Lung (tissue), 12 donors: ENCODE data around the gene PPARGC1A. TPM values are rescaled to one million over a fixed set of nuclear protein-coding genes. Genes with fewer than 3 reads are reported as not detected.

Source experiments
- ATAC-seq: fragments of 200-7000 bp; cut with Tn5 transposase; one replicate; pipeline ENCODE4 v1.9.1; 2020; ENCODE audit warnings: moderate number of reproducible peaks; ENCODE audit not compliant: insufficient read depth, low FRiP score
- DNase-seq, 3 donors: peaks; one replicate each; pipeline ENCODE4 v3.0.0-alpha.2; 2013 to 2017
- H3K27ac ChIP-seq, 2 donors: one replicate each; pipeline ENCODE4 v1.5.1; 2013; ENCODE audit warnings: mild to moderate bottlenecking in 2 of 2, moderate library complexity in 2 of 2, control low read depth in 1 of 2, inconsistent platforms in 1 of 2, low read depth in 1 of 2, low read length in 1 of 2
- H3K27me3 ChIP-seq, 3 donors: one replicate each; pipeline ENCODE4 v1.5.1; 2013; ENCODE audit warnings: low read length in 2 of 3; ENCODE audit not compliant: control insufficient read depth in 3 of 3, insufficient read depth in 3 of 3
- H3K36me3 ChIP-seq, 4 donors: one replicate each; pipeline ENCODE4 v1.5.1; 2013; ENCODE audit warnings: low read length in 4 of 4, mild to moderate bottlenecking in 1 of 4, moderate library complexity in 1 of 4; ENCODE audit not compliant: control insufficient read depth in 4 of 4, insufficient read depth in 4 of 4
- H3K4me1 ChIP-seq, 5 donors: one replicate each; pipeline ENCODE4 v1.5.1; 2013; ENCODE audit warnings: low read length in 5 of 5, mild to moderate bottlenecking in 2 of 5, moderate library complexity in 1 of 5; ENCODE audit not compliant: control insufficient read depth in 5 of 5, insufficient read depth in 5 of 5
- H3K4me3 ChIP-seq: one replicate; pipeline ENCODE4 v1.5.1; 2013; ENCODE audit warnings: mild to moderate bottlenecking, control low read depth, moderate library complexity
- H3K9ac ChIP-seq, 2 donors: one replicate each; pipeline ENCODE4 v1.5.1; 2013; ENCODE audit warnings: low read length in 2 of 2, control low read depth in 1 of 2; ENCODE audit not compliant: insufficient read depth in 1 of 2
- H3K9me3 ChIP-seq, 4 donors: one replicate each; pipeline ENCODE4 v1.5.1; 2013; ENCODE audit warnings: low read length in 3 of 4, mild to moderate bottlenecking in 1 of 4, moderate library complexity in 1 of 4; ENCODE audit not compliant: control insufficient read depth in 4 of 4, insufficient read depth in 3 of 4
- CTCF ChIP-seq: IDR thresholded peaks from 2 replicates; pipeline ENCODE4 v1.5.1; 2012; ENCODE audit warnings: mild to moderate bottlenecking; ENCODE audit errors: control extremely low read depth, extremely low read depth
- WGBS, 2 donors: extraction: QIAGEN DNeasy Blood & Tissue Kit; methylation state at CpG; one replicate each; pipeline ENCODE4 v1.1.7; 2013; 5-methylcytosine and 5-hydroxymethylcytosine counted together
- polyA plus RNA-seq, 2 donors: library from polyadenylated mRNA; stranded (reverse); fragments of 200-250 nt; gene quantifications; one replicate each; pipeline ENCODE4 v1.2.1, GENCODE V29; 2013
- total RNA-seq, 2 donors: library from RNA; depleted of rRNA in 1 of 2; stranded (reverse); fragments of >200 nt in 1 of 2; gene quantifications; one replicate each; pipeline ENCODE4 v1.2.1, GENCODE V29; 2014 to 2021
- donor health status: control.
- donor health status: control.
- donor health status: Bipolar disorder and iron deficiency.
- donor health status: healthy.
- donor health status: DM: yes; HTN: yes; CAD: no.

Gene PPARGC1A
- total and polyA plus RNA-seq, 4 donors: 1.1 to 17.9 (median 5.1) TPM

GRCh38 chr4:23773884-23774636 lies 115.8 kb downstream of the PPARGC1A start:
- Histone ChIP-seq H3K9me3 (no peaks in the 10 kb centered on the region), H3K27ac (no peak overlapping the region), H3K4me1 (peaks cover 0 to 4% (median 0%) of the 10 kb centered on the region in 5 donors), H3K36me3 (no peaks in the 10 kb centered on the region), H3K27me3 (no peaks in the 10 kb centered on the region), H3K4me3 (no peak overlapping the region), H3K9ac (no peak overlapping the region)
- no peak for DNase-seq
- no peak for TF ChIP-seq CTCF
- no peak for ATAC-seq
- WGBS, 2 donors: 64 to 79% methylated on average over 2 of the region's 2 CpGs

- 30 to 57% methylated on average over 1 of the region's 1 CpG for WGBS, 2 donors
- TF ChIP-seq CTCF: no peak
- Histone ChIP-seq H3K36me3 (no peaks in the 10 kb centered on the region), H3K4me1 (peaks cover 0 to 7% (median 0%) of the 10 kb centered on the region in 5 donors), H3K27me3 (no peaks in the 10 kb centered on the region), H3K27ac (no peak overlapping the region), H3K4me3 (no peak overlapping the region), H3K9me3 (no peaks in the 10 kb centered on the region), H3K9ac (no peak overlapping the region)
- DNase-seq (peak in 1 of 3 donors; percentile 17), ATAC-seq (no peak)
Measured at GRCh38 chr4:23770011-23770410, 119.8 kb downstream of the PPARGC1A start.

- peak in 2 of 3 donors; percentile 68 to 87 for DNase-seq
- no peaks in the 10 kb centered on the region for H3K27me3 ChIP-seq
Measured at GRCh38 chr4:23769406-23769805, 120.4 kb downstream of the PPARGC1A start.

More at GRCh38 chr4:23769406-23769805, 120.4 kb downstream of the PPARGC1A start:
- Histone ChIP-seq H3K36me3 (no peaks in the 10 kb centered on the region), H3K27ac (no peak overlapping the region), H3K4me3 (no peak overlapping the region), H3K4me1 (peaks cover 0 to 7% (median 0%) of the 10 kb centered on the region in 5 donors), H3K9ac (no peak overlapping the region), H3K9me3 (no peaks in the 10 kb centered on the region)
- no peak for TF ChIP-seq CTCF
- ATAC-seq: no peak
